HG03175 (cell line): Measurements from ENCODE around the gene GPRC6A.
"Not testable (repeated sequence)": the region's sequence is repeated elsewhere in the genome, so short reads cannot be mapped to it uniquely, and the experiment has no call there.

Experiments used
- ATAC-seq: cut with Tn5 transposase; IDR thresholded peaks from one replicate; pipeline ENCODE4 v1.9.1; 2021; ENCODE audit warnings: mild to moderate bottlenecking, moderate library complexity; ENCODE audit not compliant: unreplicated experiment

Gene GPRC6A

GRCh38 chr6:116828983-116829382 lies at the start of gene GPRC6A:
GPRC6A (minus strand) TSS chr6:116829083; CDS start chr6:116829013, 70 bp downstream.
- no peak for ATAC-seq

DNA sequence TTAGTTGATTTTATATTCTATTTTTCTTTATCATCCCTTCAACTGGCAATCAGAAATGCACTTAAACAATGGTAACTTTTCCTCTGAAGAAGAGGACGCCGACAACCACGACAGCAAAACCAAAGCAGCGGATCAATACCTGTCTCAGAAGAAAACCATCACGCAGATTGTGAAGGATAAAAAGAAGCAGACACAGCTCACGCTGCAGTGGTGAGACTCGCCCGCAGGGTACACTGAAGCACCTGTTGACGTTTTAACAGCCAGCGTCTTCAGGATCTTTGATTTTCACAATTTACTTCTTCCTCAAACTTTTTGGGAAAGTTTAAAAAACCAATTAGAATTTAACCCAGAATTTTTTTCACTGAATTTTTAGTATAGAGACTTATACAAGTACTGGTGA lies 48.9 kb upstream of the GPRC6A start:
- no peak for ATAC-seq

GRCh38 chr6:116876635-116877611 lies 48.0 kb upstream of the GPRC6A start, which contains the start of gene RFX6:
RFX6 (plus strand) TSS chr6:116877242; CDS start chr6:116877276, 34 bp downstream.
- ATAC-seq: no peak

DNA sequence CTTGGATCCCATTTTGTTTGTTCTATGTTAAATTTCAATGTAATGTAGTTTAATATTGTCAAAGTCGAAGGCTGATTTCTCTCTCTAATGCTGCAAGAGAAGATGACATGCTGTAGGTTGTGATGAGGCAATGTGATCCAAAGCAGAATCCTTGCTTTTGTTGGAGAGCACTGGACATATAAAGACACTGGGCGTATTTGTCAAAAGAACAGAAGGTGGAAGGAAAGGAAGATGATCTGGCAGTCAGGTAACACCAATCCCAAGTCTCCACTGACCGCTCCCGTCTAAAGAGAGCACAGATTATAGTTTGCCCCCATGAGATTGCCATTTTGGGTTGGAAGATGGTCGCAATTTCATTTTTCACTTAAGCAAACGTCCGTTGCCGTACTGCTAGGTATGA lies 47.2 kb upstream of the GPRC6A start:
- ATAC-seq: no peak

DNA sequence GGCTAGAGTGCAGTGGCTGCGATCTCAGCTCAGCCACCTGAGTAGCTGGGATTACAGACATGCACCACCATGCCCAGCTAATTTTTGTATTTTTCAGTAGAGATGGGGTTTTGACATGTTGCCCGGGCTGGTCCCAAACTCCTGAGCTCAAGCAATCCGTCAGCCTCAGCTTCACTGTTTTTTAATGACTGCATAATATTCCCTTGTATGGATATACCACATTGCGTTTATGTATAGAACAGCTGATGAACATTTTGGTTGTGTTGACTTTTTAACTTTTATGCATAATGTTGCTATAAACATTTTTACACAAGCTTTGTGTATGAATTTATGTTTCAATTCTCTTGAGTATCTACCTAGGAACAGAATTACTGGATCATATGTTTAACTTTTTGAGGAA lies 43.9 kb upstream of the GPRC6A start:
- ATAC-seq: no peak

DNA sequence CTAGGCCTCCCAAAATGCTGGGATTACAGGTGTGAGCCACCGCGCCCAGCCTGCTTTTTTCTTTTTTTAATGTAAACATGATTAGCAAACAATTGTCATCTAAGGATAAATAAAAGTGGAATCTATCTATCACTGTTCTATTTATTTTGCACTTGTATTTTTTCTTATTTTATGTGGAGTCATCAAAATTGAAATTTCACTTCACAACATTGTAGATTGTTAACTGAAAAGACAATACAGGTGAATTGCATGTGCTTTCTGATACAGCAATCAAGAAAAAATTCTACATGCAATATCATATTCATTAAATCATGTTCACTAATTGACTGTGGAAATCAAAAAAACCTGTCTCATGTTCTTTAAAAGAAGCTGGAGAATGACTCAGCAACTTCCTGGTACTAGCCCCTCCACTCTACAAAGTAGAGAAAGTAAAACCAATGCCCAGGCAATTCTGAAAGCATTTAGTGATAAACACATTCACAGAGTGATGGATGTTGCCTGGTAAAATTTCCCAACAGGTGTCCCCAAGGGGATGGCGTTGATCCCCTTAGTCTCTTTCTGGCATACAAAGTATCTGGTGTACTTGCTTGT lies 37.5 kb upstream of the GPRC6A start:
- ATAC-seq: peak; percentile 55

GRCh38 chr6:116859264-116859663 lies 30.4 kb upstream of the GPRC6A start:
- no peak for ATAC-seq

- no peak for ATAC-seq
These were observed 29.2 kb upstream of the GPRC6A start for GRCh38 chr6:116858060-116858459.

GRCh38 chr6:116847227-116847626 lies 18.3 kb upstream of the GPRC6A start:
- no peak for ATAC-seq

DNA sequence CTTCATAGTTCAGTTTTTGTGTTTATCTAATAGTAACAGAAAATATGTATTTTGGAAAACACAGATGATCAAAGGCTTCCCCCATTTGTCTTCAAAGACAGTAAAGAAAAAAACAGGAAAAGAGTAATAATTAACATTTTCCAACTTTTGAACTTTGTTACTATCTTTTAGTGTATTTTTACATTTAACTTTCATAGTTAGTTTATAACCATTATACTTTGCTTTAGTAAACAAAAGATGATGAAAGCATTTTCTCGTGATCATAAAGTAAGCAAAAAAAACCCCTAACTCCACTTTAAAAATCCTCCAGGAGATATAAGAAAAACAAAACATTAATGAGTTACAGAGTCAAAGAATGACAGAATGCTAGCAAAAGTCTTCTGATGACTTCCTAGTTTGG lies 13.6 kb upstream of the GPRC6A start:
- ATAC-seq: no peak

- no peak for ATAC-seq
These were observed 11.2 kb upstream of the GPRC6A start for GRCh38 chr6:116840091-116840490.

- no peak for ATAC-seq
These were observed 7.9 kb upstream of the GPRC6A start for GRCh38 chr6:116836606-116837342.

DNA sequence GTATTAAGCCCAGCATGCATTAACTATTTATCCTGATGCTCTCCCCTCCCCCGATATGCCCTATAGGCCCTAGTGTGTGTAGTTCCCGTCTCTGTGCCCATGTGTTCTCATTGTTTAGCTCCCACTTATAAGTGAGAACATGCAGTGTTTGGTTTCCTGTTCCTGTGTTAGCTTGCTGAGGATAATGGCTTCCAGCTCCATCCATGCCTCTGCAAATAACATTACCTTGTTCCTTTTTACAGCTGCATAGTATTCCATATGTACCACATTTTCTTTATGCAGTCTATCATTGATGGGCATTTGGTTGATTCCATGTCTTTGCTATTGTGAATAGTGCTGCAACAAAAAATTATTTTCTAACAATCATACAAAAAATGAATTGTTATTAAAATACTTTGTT lies 5.6 kb upstream of the GPRC6A start:
- ATAC-seq: not testable (repeated sequence)

- ATAC-seq: no peak
These were observed 1.2 kb downstream of the GPRC6A start for GRCh38 chr6:116827561-116828240.

DNA sequence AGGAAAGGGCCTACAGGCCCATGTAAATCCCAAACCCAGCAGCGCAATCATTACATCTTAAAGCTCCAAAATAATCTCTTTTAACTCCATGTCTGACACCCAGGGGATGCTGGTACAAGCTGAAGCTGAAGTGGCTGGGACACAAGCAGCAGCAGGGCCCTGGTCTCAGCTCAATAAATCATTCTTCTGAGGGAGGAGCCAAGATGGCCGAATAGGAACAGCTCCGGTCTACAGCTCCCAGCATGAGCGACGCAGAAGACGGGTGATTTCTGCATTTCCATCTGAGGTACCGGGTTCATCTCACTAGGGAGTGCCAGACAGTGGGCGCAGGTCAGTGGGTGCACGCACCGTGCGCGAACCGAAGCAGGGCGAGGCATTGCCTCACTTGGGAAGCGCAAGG lies 12.5 kb downstream of the GPRC6A start:
- not testable (repeated sequence) for ATAC-seq

DNA sequence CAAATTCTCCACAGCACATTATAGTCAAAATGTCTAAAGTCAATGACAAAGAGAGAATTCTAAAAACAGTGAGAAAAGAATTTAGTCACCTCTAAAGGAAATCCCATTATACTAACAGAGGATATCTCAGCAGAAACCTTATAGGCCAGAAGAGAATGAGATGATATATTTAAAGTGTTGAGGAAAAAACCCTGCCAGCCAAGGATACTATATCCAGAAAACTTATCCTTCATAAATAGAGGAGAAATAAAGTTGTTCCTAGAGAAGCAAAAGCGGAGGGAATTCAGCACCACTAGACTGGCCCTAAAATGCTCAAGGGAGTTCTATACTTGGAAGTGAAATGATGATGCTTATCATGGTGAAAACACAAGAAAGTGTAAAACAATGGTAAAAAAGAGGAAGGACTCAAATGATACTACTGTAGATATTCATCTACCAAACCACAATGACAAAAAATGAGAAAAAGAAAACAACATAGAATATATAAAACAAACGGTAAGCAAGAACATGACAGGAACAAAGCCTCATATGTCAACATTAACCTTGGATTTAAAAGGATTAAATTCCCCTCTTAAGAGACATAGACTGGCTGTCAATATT lies 16.7 kb downstream of the GPRC6A start:
- no peak for ATAC-seq

GRCh38 chr6:116801971-116802370 lies 26.9 kb downstream of the GPRC6A start:
- no peak for ATAC-seq

- ATAC-seq: no peak
These were observed 28.9 kb downstream of the GPRC6A start for GRCh38 chr6:116799945-116800344.

- no peak for ATAC-seq
These were observed 31.3 kb downstream of the GPRC6A start for GRCh38 chr6:116797585-116797984.

DNA sequence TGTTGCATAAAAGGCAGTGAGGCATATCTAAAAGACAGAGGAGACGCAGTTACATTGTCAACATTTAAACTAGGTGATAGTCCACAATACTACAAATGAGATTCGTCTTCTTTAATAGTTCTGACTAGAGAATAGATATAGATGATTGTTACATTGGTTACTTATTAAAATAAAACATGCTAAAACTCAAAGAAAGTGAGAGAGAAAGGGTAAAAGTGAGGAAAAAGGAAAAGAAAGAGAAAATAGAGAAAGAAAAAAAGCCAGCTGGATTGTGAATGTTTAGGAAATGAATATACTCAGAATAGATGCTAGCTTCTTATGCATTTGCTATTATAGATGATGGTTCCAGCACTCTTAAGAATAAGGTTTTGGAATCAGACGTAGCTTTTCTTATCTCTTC lies 35.7 kb downstream of the GPRC6A start:
- no peak for ATAC-seq
